Right kidney (tissue), 1 donor: Measurements from ENCODE around the gene NTN1.
A peak's percentile ranks its signal among the peaks of the same experiment; 100 is the strongest.

ENCODE experiments used
- DNase-seq: peaks from one replicate; pipeline ENCODE4 v3.0.0-alpha.2; 2016

The NTN1 gene

GRCh38 chr17:9006175-9006767 is 15.0 kb upstream of the NTN1 start:
- no peak for DNase-seq

DNA sequence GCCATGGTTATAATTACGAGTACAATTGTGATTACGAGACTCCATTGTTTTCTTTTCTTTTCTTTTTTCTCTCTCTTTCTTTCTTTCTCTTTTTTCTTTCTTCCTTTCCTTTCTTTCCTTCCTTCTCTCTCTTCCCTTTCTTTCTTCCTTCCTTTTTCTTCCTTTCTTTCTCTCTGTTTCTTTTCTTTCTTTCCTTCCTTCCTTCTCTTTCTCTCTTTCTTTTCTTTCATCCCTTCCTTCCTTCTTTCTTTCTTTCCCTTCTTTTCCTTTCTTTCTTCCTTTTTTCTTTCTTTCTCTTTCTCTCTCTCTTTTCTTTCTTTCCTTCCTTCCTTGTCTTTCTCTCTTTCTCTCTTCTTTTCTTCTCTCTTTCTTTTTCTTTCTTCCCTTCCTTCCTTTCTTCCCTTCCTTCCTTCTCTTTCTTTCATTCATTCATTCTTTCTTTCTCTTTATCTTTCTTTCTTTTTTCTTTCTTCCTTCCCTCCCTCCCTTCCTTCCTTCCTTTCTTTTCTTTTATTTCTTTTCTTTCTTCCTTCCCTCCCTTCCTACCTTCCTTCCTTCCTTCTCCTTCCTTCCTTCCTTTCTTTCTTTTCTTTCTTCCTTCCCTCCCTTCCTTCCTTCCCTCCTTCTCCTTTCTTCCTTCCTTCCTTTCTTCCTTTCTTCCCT is 14.1 kb upstream of the NTN1 start:
- no peak for DNase-seq

GRCh38 chr17:9009096-9009495 is 12.2 kb upstream of the NTN1 start:
- DNase-seq: no peak

- DNase-seq: no peak
Observed at GRCh38 chr17:9009737-9010136, 11.6 kb upstream of the NTN1 start.

- no peak for DNase-seq
Observed at GRCh38 chr17:9011001-9011400, 10.3 kb upstream of the NTN1 start.

DNA sequence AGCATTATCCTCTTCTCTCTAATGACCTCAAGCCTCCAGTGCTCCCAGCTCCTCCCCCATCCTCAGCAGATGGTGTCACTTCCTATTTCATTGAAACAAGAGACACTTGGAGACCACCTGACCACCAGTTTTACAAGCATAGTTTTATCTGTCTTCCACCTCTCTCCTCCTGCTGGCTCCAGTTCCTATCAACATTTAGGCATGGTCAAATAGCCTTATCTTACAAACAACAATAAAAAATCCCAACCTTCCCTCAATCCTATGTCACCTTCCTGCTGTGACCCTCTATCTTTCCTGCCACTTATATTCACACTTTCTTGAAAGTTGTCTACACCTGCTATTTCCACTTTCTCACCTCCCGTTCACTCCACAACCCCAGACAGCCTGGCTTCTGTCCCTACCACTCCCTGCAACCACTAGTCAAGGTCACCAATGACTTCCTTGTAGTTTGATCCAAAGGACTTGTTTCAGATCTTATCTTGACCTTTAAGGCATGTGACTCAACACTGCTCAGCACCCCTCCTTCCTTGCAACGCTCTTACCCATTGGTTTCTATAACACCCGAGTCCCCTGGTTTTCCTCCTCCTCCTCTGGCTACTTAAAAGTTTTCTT is 4.3 kb upstream of the NTN1 start:
- DNase-seq: no peak

GRCh38 chr17:9018726-9019125 is 2.6 kb upstream of the NTN1 start:
- no peak for DNase-seq

- DNase-seq: no peak
Observed at GRCh38 chr17:9020096-9020823, 1.1 kb upstream of the NTN1 start.

DNA sequence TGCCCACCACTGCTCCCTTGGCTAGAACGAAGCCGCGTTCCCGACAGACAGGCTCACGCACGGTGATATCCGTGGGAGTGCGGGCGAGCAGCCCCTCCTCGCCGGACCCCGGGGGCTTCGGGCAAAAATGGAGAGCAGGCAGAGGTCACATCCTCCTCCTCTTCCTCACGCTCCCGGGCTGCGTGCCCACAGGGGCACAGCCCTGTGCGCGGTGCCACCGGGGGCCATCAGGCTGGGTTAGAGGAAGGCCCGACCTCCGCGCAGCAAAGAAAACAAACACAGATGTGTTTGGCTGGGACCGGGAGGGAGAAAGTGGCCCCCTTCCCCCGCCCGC is 519 bp upstream of the NTN1 start:
- no peak for DNase-seq

DNA sequence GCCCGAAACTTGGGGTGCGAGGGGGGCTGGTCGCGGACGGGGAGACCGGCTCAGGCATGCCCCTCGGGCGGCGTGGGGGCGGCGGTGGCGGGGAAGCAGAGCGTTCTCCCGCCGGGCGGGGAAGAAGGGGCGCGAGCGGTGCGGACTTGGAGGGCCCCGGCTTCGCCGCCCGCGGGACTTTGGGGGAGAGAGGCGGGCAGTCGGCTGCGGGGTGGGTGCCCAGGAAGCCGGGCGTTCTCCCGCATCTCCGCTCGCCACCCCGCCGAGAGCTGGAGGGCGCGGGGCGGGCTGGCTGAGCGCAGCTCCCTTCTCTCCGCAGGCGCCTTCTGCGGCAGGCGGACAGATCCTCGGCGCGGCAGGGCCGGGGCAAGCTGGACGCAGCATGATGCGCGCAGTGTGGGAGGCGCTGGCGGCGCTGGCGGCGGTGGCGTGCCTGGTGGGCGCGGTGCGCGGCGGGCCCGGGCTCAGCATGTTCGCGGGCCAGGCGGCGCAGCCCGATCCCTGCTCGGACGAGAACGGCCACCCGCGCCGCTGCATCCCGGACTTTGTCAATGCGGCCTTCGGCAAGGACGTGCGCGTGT is 772 bp downstream of the NTN1 start:
- no peak for DNase-seq

- DNase-seq: peak; percentile 75
Observed at GRCh38 chr17:9022573-9023391, 1.5 kb downstream of the NTN1 start.

GRCh38 chr17:9023392-9024218 is 2.3 kb downstream of the NTN1 start:
- peak; percentile 54 for DNase-seq

DNA sequence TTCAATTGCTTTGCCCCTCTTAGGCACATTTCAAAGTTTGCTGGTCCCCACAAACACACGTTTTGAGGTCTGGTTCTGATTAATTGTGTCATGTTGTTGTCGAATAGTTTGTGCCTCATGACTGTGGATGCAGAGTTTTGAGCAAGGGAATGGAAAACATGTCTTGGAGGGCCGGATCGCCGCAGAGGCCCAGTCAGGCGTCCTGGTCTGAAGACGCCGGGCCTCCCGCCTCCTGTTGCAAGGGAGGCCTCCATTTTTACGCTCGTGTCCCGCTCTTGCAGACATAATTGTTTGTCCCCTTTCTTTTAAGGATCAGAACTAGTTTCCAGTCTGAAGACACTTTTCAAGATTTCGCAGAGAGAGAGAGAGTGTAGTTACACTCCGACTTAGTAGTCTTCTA is 3.2 kb downstream of the NTN1 start:
- DNase-seq: peak; percentile 62

- DNase-seq: no peak
Observed at GRCh38 chr17:9026741-9027140, 5.4 kb downstream of the NTN1 start.

DNA sequence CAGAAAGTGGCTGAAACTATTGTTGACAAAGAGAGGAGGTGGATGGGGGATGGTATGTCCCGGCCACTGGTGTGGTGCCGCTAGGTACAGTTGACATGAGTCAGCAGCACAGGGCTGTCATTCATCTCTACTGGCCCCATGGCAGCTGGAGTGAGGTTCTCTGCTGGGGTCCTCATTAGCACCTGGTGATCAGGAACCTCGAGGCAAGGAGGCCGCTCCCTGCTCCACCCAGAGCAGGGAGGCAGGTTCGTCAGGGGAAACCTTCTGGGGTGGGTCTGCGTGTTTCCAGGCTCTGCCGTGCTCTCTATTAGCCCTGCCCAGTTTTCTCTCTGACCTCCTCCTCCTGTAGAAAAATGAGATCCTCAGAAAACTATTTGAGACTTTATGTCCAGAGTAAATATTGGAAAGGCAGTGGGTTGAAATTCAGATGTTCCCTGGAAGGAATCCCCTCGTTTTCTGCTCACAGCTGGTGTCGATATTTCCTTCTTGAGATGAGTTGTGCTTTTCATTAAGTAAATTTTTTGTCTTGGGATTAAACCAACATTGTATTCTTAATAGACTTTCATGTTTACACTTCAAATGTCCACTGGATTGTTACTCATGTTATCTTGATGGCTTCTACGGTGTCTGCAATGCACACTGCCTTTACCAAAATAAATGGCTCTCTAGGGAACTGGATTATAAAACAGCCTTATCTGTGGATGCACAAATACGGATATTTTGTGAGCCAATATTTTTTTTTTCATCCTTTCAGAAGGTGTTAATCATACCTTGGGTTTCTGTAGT is 7.1 kb downstream of the NTN1 start:
- no peak for DNase-seq

DNA sequence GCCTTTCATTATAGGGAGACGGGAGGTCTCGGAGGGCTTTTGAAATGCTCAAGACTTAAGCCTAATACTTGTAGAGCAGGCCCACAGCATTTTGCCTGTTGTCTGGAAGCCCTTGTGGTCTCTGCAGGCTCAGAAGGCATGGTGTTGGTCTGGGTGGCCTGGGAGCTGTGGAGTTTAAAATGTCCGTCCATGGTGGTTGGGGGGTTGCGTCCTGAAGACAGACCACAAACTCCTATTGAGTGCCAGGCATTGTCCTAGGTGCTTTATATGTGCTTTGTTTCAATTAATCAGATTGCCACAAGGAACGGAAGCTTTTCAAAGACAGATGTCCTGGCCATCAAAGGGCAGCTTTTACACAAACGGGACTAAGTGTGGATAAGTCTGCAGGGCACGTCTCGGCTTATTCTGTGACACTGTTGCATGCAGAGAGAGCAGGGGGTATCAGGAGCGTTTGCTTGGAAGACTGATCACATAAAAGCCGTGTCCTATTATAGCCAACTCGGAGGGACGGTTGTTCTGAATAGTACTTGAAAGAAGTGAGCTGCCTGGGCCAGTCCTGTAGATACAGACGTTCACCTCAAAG is 7.8 kb downstream of the NTN1 start:
- no peak for DNase-seq

GRCh38 chr17:9032151-9032550 is 10.8 kb downstream of the NTN1 start:
- no peak for DNase-seq

GRCh38 chr17:9032583-9032982 is 11.3 kb downstream of the NTN1 start:
- DNase-seq: no peak

- DNase-seq: no peak
Observed at GRCh38 chr17:9035249-9035648, 13.9 kb downstream of the NTN1 start.

GRCh38 chr17:9036336-9036735 is 15.0 kb downstream of the NTN1 start:
- DNase-seq: no peak
